CD4-positive, alpha-beta T cell treated with Interleukin-17A for 1 hour (primary cell): ENCODE results near the gene LYPD4.
"Not testable (repeated sequence)": the region's sequence is repeated elsewhere in the genome, so short reads cannot be mapped to it uniquely, and the experiment has no call there.

Experiments
- DNase-seq: peaks from one replicate; pipeline ENCODE4 v3.0.0-alpha.2; 2020

LYPD4 gene, protein sequence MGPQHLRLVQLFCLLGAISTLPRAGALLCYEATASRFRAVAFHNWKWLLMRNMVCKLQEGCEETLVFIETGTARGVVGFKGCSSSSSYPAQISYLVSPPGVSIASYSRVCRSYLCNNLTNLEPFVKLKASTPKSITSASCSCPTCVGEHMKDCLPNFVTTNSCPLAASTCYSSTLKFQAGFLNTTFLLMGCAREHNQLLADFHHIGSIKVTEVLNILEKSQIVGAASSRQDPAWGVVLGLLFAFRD

DNA sequence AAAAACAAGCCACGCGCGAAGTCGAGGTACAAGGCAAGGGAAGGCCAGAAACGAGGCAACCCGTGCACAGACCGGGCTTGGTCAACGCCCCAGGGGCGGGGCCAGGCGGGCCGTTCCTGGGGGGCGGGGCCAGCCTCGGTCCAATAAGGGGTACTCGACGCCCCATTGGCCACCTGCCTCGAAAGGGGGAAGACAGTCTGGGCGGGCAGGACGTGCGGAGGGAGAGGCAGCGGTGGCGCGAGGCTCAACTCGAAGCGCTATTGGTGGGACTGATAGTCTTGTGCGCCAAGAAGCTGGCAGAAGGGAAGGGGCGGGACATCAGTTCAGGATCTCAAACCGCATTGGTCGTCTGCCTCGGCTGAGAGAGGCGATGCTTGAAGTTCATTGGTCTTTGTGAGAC is at the start of gene LYPD4:
LYPD4 (minus strand) TSS at position 83 of the 400 bp plus-strand sequence. CDS start 5,398 bp downstream, outside the sequence.
- no peak for DNase-seq

DNA sequence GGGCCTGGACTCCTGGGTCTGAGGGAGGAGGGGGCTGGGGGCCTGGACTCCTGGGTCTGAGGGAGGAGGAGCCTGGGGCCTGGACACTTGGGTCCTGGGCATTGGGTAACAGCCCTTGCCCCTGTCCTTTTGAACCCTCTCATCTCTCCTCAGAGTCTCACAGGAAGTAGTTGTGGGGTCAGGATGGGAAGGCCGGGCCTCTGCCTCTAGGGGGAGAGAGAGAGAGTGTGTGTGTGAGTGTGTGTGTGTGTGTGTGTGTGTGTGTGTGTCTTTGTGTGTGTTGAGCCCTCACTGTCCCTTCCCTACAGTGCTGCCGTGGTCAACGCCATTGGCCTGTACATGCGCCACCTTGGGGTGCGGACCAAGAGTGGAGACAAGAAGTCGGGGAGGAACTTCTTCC is 49.4 kb upstream of the LYPD4 start:
- peak; percentile 46 for DNase-seq

DNA sequence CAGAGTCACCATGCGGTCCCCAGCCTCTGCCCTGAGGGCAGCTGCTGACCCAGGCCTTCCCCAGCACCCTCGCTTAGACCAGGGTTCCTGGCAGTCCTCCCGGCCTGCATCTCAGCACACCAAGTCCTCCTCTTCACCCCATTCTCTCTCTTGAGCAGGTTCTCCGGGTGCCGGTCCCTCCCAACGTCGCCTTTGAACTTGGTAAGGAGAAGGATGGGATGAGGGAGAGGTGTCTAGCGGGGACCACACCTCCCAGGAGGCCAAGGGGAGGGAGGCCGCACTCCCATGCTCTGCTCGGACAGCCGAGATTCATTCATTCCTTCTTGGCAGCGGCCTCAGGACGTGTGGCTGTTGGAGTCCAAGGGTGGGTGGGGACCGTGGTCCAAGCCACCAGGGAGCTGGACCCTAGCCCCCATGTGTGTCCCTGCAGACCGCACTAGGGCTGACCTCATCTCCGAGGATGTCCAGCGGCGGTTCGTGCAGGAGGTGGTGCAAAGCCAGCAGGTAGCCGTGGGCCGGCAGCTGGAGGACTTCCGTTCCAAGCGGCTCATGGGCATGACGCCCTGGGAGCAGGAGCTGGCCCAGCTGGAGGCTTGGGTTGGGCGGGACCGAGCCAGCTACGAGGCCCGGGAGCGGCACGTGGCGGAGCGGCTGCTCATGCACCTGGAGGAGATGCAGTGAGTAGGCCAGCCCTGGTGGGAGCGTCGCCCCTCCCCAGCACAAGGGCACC is 47.9 kb upstream of the LYPD4 start:
- no peak for DNase-seq

DNA sequence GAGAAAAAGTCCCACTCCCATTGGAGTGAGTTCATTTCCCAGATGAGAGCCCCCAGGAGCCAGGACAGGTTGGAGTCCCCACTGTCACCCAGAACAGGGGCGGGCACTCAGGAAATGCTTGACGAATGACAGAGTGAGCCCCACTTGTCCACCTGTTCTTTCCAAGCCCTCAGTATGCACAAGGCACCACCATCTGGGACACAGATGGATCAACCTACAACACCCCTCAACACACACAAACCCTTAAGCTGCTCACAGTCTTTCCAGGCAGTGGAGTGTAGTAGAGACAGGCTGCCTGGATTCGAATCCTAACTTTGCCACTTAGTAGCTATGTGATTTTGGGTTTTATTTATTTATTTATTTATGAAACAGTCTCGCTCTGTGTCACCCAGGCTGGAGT is 46.5 kb upstream of the LYPD4 start:
- DNase-seq = no peak

DNA sequence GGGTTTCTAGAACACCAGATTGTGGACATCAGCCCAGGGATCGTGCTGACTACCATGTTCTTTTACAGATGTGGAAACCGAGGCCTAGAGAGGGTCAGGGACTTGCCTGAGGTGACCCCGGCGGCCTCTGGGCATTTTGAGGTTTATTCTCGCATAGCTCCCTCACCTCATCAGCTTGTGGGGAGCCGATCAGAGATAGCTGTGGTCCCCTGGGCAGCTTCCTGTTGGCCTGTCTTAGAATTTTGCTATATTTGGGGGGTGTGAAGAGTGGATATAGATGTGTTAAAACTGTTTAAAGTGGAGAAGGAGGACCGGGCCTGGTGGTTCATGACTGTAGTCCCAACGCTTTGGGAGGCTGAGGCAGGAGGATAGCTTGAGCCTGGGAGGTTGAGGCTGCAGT is 45.4 kb upstream of the LYPD4 start:
- no peak for DNase-seq

DNA sequence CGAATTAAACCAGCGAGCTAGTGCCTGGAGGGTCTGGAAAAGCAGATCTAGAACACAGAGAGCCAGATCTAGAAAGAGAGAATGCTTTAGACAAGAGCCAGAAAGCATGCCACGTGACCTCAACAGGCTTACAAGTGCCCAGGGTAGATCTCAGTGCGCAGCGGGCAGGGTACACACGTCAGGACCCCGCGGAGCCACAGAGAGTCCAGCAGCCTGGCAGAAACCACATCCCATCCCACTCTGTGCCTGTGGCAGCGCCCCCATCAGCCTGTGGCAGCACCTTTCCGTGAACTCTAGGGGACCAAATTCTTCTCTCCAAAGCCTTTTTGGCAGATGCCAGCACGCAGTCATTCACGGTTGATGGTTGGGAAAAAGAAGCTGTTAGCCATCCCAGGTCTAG is 44.4 kb upstream of the LYPD4 start:
- no peak for DNase-seq

DNA sequence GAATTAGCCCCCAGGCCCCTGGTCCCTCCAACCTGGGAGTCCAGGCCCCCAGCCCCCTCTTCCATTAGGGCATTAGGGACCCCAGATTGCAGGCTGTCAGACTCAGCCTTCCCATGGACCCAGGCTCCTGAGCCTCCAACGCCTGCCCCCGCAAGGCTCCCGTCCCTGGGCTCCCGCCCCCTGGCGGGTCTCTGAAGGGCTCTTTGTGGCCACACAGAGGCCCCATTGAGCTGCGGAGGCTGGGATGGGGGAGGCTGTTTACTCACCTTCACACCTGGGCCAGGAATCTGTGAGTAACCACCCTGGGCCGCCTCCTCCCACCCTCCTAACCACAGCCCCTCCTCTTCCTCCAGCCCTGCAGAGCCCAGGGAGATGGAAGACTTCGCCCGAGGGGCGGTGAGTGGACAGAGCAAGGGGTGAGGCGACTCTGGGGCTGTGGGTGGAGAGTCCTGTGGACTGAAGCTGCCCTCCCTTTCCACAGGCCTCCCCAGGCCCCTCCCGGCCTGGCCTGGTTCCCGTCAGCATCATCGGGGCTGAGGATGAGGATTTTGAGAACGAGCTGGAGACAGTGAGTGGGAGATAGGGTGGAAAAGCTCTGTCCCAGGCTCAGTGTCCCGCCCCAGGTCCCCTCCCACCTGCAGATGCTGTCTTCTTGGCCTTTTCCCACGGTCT is 43.4 kb upstream of the LYPD4 start:
- DNase-seq = peak; percentile 84

DNA sequence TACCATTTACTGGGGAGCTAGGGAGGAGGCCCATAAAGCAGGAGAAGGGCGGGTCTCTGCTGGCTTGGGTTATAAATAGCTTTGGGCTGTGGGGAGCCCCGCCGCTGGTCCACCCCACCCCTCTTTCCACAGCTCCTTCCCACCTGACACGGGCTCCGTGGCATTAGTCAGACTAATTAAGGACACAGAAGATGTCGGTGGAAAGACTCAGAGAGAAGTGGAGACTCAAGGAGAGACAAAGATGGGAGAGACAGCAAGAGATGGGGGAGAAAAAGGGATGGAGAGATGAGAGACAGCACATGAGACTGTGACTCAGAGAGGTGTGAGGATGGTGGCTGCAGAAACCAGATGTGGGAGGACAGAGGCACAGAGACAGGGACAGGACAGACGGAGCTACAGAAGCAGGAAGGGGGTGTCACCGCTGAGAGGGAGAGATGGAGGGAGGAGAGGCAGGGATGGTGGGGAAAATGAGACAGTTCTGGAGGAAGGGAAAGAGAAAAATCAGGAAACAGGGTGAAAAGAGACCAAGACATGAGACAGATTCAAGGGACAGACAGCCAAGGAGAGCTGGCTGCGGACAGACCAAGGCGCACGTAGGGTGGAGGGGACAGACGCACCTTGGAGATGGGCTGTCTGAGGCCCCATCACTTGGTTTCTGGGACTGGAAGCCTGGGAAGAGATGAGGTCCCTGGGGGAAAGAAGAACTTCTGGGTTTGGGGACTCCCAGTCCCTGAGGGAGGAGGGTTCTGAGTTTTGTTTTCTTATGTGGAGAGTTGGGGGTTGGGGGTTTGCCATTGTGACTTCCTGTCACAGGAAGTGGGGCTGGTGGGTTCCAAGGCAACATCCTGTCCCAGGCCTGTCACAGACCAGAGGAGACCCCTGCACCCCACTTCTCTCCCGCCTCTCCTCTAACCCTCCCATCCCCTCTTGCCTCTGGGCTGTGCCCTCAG is 42.6 kb upstream of the LYPD4 start:
- peak; percentile 82 for DNase-seq

DNA sequence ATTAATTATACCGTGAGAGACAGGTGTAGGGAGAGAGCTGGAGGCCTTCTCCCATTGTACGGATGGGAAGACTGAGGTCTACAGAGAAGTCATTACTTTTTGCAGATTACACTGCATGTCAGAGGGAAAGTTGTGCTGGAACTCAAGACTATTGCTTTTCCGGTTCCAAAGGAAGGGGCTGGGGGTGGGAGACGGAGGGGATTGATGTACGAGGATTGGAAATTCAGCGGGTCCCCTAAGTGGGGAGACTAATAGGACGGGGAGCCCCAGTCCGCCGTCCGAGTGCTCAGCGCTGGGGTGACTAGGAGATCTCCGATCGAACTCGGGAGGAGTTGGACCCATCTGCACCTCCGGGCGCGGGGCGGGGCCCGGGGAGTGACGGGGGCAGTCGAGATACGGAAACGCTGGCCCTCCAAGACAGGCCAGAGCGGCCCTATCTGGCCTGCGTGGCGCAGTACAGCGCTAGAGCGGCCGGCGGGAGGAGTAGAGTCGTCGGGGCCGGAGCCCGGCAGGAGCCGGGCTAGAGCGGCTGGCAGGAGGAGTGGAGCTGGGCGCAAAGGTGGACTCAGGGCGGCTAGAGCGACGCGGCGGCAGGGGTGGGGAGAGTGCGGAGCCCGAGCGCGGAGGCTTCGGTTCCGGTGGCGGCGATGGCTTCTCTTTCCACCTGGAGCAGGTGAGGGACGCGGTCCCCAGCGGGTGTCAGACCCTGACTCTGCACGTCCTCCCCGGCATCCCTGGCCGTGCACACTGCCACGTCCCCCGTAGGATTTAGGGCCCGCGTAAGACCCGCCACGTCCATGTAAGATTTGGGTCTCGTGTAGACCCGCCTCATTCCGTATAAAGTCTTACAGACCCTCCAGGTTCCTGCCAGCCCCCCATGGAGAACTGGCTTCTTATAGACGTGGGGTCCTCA is 39.6 kb upstream of the LYPD4 start:
- peak; percentile 92 for DNase-seq

DNA sequence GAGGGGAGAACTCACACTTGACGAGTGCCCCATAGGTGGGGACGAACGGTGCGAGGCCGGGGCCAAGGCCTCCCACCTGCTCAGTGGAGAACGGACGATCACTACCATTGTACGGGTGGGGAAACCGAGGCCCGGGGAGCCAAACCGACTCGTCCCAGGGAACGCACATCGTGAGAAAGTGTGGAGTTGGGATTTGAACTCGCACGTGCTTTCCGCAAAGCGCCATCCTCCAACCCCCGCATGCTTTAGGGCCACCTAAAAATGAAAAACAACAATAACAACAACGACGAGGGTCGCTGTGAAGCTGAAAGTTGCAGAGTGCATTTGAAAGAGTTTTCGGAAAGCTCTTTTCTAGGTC is 39.0 kb upstream of the LYPD4 start:
- DNase-seq = no peak

DNA sequence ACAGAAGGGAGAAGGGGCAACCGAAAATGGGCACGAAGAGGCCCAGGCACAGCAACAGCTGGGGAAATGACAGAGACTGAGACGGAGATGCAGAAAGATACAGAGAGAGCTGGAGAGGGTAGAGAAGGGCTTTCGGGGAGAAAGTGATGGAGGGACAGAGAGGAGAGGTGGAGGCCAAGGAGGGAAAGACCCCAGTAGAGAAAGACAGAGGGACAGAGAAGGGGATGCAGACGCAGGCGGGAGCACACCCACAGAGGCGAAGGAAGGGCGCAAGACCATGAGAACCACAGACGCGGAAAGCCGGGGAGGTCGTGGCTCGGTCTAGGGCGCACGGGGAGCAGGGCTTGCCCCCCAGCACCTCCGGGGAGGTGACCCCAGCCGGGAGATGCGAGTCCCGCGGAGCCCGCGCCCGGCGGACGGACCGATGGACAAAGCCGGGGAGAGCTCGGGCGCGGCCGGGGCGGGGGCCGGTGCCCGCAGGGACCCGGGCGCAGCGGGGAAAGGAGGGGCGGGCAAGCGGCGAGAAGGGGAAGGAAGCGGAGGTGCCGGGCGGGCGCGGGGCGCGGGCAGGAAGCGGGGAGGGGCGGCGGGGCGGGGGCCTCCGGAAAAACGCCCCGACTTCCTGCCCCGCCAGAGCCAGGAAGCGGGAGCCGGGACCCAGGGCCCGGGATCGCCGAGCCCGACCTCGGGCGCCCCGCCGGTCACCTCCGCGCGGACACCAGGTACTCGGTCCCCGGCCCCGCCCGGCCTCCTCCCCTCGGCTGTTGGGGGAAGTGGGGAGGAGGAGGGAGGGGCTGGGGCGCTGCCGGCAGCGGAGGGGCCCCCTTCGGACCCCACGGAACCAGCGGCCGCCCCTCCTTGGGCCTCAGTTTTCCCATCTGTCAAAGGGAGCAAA is 38.3 kb upstream of the LYPD4 start, which contains the start of gene ARHGEF1:
ARHGEF1 (plus strand) TSS at position 617 of the 895 bp plus-strand sequence. CDS start 4,899 bp downstream, outside the sequence.
- DNase-seq = peak; percentile 57

DNA sequence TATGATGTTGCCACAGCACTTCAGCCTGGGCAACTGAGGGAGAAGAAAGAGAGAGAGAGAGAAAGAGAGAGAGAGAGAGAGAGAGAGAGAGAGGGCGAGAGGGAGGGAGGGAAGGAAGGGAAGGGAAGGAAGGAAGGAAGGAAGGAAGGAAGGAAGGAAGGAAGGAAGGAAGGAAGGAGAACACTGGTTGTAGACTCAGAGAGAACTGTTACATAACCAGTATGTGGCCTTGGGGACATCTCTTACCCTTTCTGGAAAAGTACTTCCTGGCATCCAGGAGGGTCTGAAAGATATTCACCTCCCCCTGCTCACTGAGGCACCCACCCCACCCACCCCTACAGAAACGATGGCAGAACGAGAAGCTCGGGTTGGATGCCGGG is 35.8 kb upstream of the LYPD4 start:
- no peak for DNase-seq

DNA sequence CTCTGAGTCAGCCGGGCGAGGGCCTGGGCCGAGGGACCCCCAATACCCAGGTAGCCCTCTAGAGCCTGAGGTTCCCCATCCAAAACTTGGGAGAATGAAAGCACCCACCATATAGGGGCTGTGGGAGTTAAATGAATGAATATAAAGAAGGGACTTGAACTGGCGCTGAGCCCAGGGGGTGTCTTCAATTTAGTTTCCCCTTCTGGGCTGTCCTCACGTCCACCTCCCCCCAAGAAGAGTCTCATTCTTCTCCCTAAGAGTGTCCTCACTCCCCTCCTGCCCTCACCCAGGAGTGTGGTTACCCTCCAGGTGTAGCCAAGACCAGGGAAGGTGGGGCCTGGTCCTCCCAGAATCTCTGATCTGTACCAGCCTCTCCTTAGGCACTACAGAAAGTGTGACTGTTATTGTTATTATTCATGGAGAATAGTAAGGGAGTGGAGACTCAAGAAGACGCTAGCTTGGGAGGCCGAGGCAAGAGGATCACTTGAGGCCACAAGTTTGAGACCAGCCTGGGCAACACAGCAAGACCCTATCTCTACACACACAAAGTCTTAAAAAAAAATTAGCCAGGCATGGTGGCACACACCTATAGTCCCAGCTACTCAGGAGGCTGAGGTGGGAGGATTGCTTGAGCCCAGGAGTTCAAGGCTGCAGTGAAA is 35.3 kb upstream of the LYPD4 start:
- no peak for DNase-seq

DNA sequence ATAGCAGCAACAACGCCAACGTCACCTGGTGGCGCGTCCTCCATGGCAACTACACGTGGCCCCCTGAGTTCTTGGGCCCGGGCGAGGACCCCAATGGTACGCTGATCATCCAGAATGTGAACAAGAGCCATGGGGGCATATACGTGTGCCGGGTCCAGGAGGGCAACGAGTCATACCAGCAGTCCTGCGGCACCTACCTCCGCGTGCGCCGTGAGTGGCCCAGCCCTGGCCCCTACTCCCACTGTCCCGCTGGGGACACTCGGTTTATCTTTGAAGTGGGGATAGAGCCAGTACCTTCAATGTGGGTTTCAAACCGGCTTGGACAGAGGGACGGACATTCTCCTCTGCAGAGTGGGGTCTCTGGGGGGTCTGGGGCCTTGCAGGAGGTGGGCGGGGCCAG is 34.6 kb upstream of the LYPD4 start:
- no peak for DNase-seq

DNA sequence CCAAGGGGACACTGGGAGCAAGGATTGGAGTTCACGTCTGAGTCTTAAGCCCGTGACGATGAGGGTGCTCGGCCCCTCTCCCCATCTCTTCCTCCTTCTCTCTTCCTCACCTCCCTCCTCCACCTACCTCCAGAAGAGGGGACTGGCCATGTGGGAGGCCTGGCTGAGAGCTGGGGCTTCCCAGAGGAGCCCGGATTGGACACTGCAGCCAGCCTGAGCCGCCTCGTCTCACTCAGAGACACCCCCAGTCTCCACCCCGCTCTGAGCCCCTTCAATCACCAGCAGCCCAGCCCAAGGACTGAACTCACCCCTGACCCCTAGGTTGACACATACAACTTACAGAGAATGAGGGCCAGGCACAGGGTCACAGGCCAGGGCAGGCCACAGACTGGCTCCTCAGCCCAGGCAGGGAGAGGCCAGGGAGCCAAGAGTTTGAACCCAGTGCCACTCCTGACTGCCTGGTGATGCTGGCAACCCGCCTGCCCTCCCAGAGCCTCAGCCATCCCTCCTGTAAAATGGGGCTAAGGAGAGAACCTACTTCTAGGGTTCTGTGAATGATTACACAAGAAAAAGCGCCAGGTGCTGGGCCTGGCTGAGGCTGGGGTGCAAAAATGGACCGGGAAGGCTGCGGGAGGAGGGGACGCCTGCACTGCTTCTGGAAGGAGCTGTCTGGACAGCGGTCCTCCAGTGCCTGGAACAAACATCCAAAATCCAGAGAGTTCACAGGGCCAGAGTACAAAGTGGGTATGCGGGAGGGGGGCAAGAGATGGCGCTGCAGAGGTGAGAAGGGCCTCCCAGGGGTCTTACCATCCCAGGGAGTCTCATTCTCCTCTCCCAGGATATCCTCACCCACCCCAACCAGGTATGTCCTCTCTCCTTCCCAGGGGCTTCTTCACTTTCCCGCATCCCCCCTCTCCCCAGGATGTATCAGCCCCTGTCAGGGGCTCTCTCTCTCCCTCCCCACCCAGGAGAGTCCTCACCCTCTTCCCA is 33.7 kb upstream of the LYPD4 start:
- no peak for DNase-seq

DNA sequence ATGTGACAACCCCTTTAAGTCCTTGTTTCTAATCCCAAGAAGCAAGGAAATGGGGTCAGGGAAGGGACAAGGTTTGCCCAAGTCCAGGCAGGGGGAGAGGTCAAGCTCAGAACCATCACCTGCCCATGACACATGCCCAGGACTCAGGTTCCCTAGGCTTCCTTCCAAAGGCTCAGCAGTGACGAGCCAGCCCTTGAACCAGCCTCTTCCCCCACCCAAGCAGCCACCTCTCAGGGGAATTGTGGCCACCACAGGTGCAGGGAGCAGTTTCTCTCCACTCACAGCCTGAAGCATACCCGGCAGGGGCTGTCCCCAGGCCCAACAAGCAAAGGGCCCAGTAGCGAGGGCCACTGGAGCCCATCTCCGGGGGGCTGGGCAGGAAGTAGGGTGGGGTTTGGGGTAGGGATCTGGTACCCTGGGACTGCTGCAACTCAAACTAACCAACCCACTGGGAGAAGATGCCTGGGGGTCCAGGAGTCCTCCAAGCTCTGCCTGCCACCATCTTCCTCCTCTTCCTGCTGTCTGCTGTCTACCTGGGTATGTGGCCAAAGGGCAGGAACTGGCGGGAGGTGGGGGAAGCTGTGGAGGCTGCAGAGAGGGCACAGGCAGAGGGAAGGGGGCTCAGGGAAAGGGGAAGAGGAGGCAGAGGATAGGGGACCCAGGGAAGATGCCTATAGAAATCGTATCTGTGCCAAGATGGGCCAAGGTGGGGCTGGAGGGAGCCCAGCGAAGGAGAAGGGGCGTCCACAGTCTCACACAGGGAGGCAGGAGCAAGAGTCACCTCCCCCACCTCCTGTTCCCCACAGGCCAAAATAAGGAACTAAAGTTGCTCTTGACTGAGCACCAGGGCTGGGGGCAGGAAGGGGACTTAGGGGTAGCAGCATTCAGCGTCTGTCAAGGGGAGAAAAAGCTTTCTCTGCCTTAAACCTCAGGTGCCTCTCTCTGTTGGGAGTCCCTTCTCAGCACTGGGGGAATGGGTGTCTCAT is 32.7 kb upstream of the LYPD4 start, which contains the start of gene CD79A:
CD79A (plus strand) TSS at position 433 of the 986 bp plus-strand sequence; CDS start at position 459, 26 bp downstream.
- DNase-seq = no peak

DNA sequence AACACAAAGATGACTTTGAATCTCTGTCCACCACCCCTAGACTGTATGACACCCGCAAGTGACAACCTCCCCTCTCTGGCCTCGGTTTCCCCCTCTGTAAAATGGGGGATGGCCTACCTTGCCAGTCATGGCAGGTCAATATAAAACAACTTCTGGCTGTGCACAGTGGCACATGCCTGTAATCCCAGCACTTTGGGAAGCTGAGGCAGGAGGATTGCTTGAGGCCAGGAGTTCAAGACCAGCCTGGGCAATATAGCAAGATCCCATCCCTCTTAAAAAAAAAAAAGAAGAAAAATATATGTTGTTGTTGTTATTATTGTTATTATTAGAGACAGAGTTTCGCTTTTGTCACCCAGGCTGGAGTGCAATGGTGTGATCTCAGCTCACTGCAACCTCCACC is 31.5 kb upstream of the LYPD4 start:
- not testable (repeated sequence) for DNase-seq
